CD4-positive, alpha-beta T cell treated with Interleukin-6 at 100 ng/mL for 8 hours (primary cell): ENCODE data around the gene IQGAP1.

Experiments
- DNase-seq: peaks from one replicate; pipeline ENCODE4 v3.0.0-alpha.2; 2020; ENCODE audit warnings: mixed read lengths, low spot score

Gene IQGAP1

GRCh38 chr15:90439946-90440345, 51.9 kb downstream of the IQGAP1 start:
- DNase-seq, result no peak

- DNase-seq, result no peak
These were observed 53.0 kb downstream of the IQGAP1 start for GRCh38 chr15:90441027-90441426.

GRCh38 chr15:90442423-90442822, 54.4 kb downstream of the IQGAP1 start:
- no peak for DNase-seq

- DNase-seq, result no peak
These were observed 61.2 kb downstream of the IQGAP1 start for GRCh38 chr15:90449206-90449735.

- DNase-seq, result no peak
These were observed 63.2 kb downstream of the IQGAP1 start for GRCh38 chr15:90451053-90451850.

- no peak for DNase-seq
These were observed 68.2 kb downstream of the IQGAP1 start for GRCh38 chr15:90456236-90456635.

- DNase-seq, result no peak
These were observed 70.0 kb downstream of the IQGAP1 start for GRCh38 chr15:90458061-90458460.

GRCh38 chr15:90459368-90459767, 71.3 kb downstream of the IQGAP1 start:
- DNase-seq, result no peak

- DNase-seq, result no peak
These were observed 72.2 kb downstream of the IQGAP1 start for GRCh38 chr15:90460142-90460824.

GRCh38 chr15:90463381-90463780, 75.3 kb downstream of the IQGAP1 start:
- DNase-seq, result no peak

- DNase-seq, result no peak
These were observed 77.3 kb downstream of the IQGAP1 start for GRCh38 chr15:90465140-90465929.

- DNase-seq, result no peak
These were observed 78.0 kb downstream of the IQGAP1 start for GRCh38 chr15:90465930-90466567.

GRCh38 chr15:90469723-90470122, 81.7 kb downstream of the IQGAP1 start:
- DNase-seq, result no peak

- no peak for DNase-seq
These were observed 82.4 kb downstream of the IQGAP1 start for GRCh38 chr15:90470453-90470852.

GRCh38 chr15:90471126-90471525, 83.1 kb downstream of the IQGAP1 start:
- no peak for DNase-seq

- DNase-seq, result no peak
These were observed 83.7 kb downstream of the IQGAP1 start for GRCh38 chr15:90471769-90472168.

GRCh38 chr15:90478846-90479481, 90.9 kb downstream of the IQGAP1 start:
- no peak for DNase-seq

- DNase-seq, result no peak
These were observed 91.6 kb downstream of the IQGAP1 start for GRCh38 chr15:90479656-90480055.

- DNase-seq, result peak; percentile 34
These were observed 93.0 kb downstream of the IQGAP1 start for GRCh38 chr15:90481023-90481422.

- peak; percentile 28 for DNase-seq
These were observed 94.3 kb downstream of the IQGAP1 start for GRCh38 chr15:90482124-90483011.

GRCh38 chr15:90483012-90483307, 94.9 kb downstream of the IQGAP1 start:
- no peak for DNase-seq
